ENCODE data around the gene SNAPC2. TPM values are rescaled to one million over a fixed set of nuclear protein-coding genes. Genes with fewer than 3 reads are reported as not detected.

The SNAPC2 gene
- total and polyA plus RNA-seq, 5 donors: 9.6 to 14.4 (median 11.7) TPM

GRCh38 chr19:7903244-7904073 is 16.7 kb upstream of the SNAPC2 start, which contains the start of gene MAP2K7:
TSS of gene MAP2K7 (plus strand) at chr19:7903877. CDS start at chr19:7903945, 68 bp downstream.
- under 1% methylated on average over 89 of the region's 89 CpGs for WGBS
- Histone ChIP-seq H3K27me3 (ENCODE audit: control insufficient read depth, insufficient read depth) (no peaks in the 10 kb centered on the region), H3K9me3 (ENCODE audit: control insufficient read depth, low read length) (no peaks in the 10 kb centered on the region), H3K4me1 (ENCODE audit: control insufficient read depth, insufficient read depth, low read length) (peaks cover 5% of the 10 kb centered on the region), H3K4me3 (ENCODE audit: low read length) (peak within 1 kb of the TSS; percentile 82), H3K27ac (ENCODE audit: low read length) (peak within 1 kb of the TSS; percentile 71)
- ATAC-seq (peak; percentile 85 to 87), DNase-seq (peak; percentile 100)
- intact Hi-C loops (cut with DNase I): no loop called here

GRCh38 chr19:7904074-7905020 is 15.8 kb upstream of the SNAPC2 start:
- WGBS: 11% methylated on average over 68 of the region's 68 CpGs
- H3K4me3 ChIP-seq (ENCODE audit: low read length): peak overlapping the region; percentile 82
- peak overlapping the region; percentile 43 for H3K27ac ChIP-seq (ENCODE audit: low read length)
- no peaks in the 10 kb centered on the region for H3K9me3 ChIP-seq (ENCODE audit: control insufficient read depth, low read length)
- H3K4me1 ChIP-seq (ENCODE audit: control insufficient read depth, insufficient read depth, low read length): peaks cover 5% of the 10 kb centered on the region
- DNase-seq (peak; percentile 56 to 89 (median 64)), ATAC-seq (peak; percentile 17 to 36)
- H3K27me3 ChIP-seq (ENCODE audit: control insufficient read depth, insufficient read depth): no peaks in the 10 kb centered on the region
- intact Hi-C loops (cut with DNase I): no loop called here

- H3K9me3 ChIP-seq (ENCODE audit: control insufficient read depth, low read length): no peaks in the 10 kb centered on the region
- ATAC-seq (no peak), DNase-seq (peak in 2 of 3 donors; percentile 55 to 67)
- no peak overlapping the region for H3K4me3 ChIP-seq (ENCODE audit: low read length)
- no peaks in the 10 kb centered on the region for H3K27me3 ChIP-seq (ENCODE audit: control insufficient read depth, insufficient read depth)
- no peak overlapping the region for H3K27ac ChIP-seq (ENCODE audit: low read length)
- H3K4me1 ChIP-seq (ENCODE audit: control insufficient read depth, insufficient read depth, low read length): peaks cover 5% of the 10 kb centered on the region
- WGBS: 68% methylated on average over 10 of the region's 10 CpGs
- intact Hi-C loops (cut with DNase I): no loop called here
Measured at GRCh38 chr19:7905268-7905667, 14.9 kb upstream of the SNAPC2 start.

- DNase-seq (peak in 1 of 3 donors; percentile 55), ATAC-seq (no peak)
- WGBS: 88% methylated on average over 10 of the region's 10 CpGs
- H3K4me1 ChIP-seq (ENCODE audit: control insufficient read depth, insufficient read depth, low read length): peaks cover 5% of the 10 kb centered on the region
- no peaks in the 10 kb centered on the region for H3K9me3 ChIP-seq (ENCODE audit: control insufficient read depth, low read length)
- H3K4me3 ChIP-seq (ENCODE audit: low read length): no peak overlapping the region
- no peak overlapping the region for H3K27ac ChIP-seq (ENCODE audit: low read length)
- intact Hi-C loops (cut with DNase I): no loop called here
- H3K27me3 ChIP-seq (ENCODE audit: control insufficient read depth, insufficient read depth): no peaks in the 10 kb centered on the region
Measured at GRCh38 chr19:7905859-7906258, 14.3 kb upstream of the SNAPC2 start.

DNA sequence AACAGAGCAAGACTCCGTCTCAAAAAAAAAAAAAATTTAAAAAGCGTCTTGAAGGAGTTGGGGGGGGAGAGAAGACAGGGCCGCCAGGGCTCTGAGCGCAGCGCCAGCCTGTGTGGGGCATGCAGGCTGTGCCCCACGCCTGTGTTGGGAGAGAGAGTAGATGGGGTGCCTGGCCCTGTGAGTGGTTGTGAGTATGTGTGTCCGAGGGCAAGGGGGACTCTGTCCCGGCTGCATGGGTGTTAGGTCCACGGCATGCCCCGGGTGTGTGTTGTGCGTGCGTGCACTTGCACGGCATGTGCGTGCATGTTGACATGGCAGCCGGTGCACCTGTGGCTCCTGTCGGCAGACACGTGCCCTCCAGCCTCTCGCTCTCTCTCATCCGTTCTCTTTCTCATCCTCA is 13.0 kb upstream of the SNAPC2 start:
- Histone ChIP-seq H3K4me3 (ENCODE audit: low read length) (no peak overlapping the region), H3K9me3 (ENCODE audit: control insufficient read depth, low read length) (no peaks in the 10 kb centered on the region), H3K27ac (ENCODE audit: low read length) (no peak overlapping the region), H3K4me1 (ENCODE audit: control insufficient read depth, insufficient read depth, low read length) (peaks cover 5% of the 10 kb centered on the region), H3K27me3 (ENCODE audit: control insufficient read depth, insufficient read depth) (no peaks in the 10 kb centered on the region)
- 94% methylated on average over 19 of the region's 19 CpGs for WGBS
- ATAC-seq: no peak
- no peak for DNase-seq
- intact Hi-C loops (cut with DNase I): no loop called here

GRCh38 chr19:7907544-7907943 is 12.6 kb upstream of the SNAPC2 start:
- whole genome bisulfite sequencing: 90% methylated on average over 11 of the region's 11 CpGs
- Histone ChIP-seq H3K27me3 (ENCODE audit: control insufficient read depth, insufficient read depth) (no peaks in the 10 kb centered on the region), H3K9me3 (ENCODE audit: control insufficient read depth, low read length) (no peaks in the 10 kb centered on the region), H3K27ac (ENCODE audit: low read length) (no peak overlapping the region), H3K4me1 (ENCODE audit: control insufficient read depth, insufficient read depth, low read length) (peaks cover 5% of the 10 kb centered on the region), H3K4me3 (ENCODE audit: low read length) (no peak overlapping the region)
- ATAC-seq: no peak
- intact Hi-C loops (cut with DNase I): no loop called here
- peak in 1 of 3 donors; percentile 41 for DNase-seq

GRCh38 chr19:7908078-7908699 is 11.9 kb upstream of the SNAPC2 start:
- H3K27ac ChIP-seq (ENCODE audit: low read length): no peak overlapping the region
- no peak overlapping the region for H3K4me3 ChIP-seq (ENCODE audit: low read length)
- no peaks in the 10 kb centered on the region for H3K9me3 ChIP-seq (ENCODE audit: control insufficient read depth, low read length)
- 70% methylated on average over 14 of the region's 14 CpGs for WGBS
- DNase-seq: peak in 2 of 3 donors; percentile 54 to 61
- intact Hi-C loops (cut with DNase I): no loop called here
- H3K4me1 ChIP-seq (ENCODE audit: control insufficient read depth, insufficient read depth, low read length): peaks cover 5% of the 10 kb centered on the region
- ATAC-seq: no peak
- no peaks in the 10 kb centered on the region for H3K27me3 ChIP-seq (ENCODE audit: control insufficient read depth, insufficient read depth)

- ATAC-seq: no peak
- intact Hi-C loops (cut with DNase I): no loop called here
- 86% methylated on average over 19 of the region's 19 CpGs for WGBS
Measured at GRCh38 chr19:7908742-7909461, 11.2 kb upstream of the SNAPC2 start.

DNA sequence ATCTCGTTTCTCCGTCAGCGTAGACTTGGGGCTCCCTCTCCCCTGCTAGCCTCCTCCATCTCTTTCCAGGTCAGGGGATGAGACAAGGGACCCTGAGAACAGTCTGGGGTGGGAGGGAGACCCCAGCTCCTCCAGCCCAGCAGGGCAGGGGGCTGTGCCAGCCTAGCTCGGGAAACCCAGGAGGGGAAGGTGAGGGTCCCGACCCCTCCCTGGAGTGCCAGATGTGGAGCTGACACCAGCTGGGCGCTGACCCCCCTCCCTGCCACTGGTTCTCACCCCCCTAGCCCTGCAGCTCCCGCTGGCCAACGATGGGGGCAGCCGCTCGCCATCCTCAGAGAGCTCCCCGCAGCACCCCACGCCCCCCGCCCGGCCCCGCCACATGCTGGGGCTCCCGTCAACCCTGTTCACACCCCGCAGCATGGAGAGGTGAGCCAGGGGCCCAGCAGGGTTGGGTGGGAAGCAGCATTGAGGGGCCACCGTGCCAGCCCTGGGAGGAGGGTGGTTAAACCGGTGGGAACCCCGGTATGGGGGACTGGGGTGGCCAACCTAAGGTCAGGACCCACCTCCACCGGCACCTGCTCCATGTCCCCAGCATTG is 10.6 kb upstream of the SNAPC2 start:
- no peaks in the 10 kb centered on the region for H3K9me3 ChIP-seq (ENCODE audit: control insufficient read depth, low read length)
- ATAC-seq (no peak), DNase-seq (peak in 2 of 3 donors; percentile 32 to 59)
- WGBS: 90% methylated on average over 21 of the region's 21 CpGs
- no peak overlapping the region for H3K4me3 ChIP-seq (ENCODE audit: low read length)
- H3K4me1 ChIP-seq (ENCODE audit: control insufficient read depth, insufficient read depth, low read length): peaks cover 3% of the 10 kb centered on the region
- H3K27me3 ChIP-seq (ENCODE audit: control insufficient read depth, insufficient read depth): no peaks in the 10 kb centered on the region
- no peak overlapping the region for H3K27ac ChIP-seq (ENCODE audit: low read length)
- intact Hi-C loops (cut with DNase I): no loop called here

More at GRCh38 chr19:7908742-7909461, 11.2 kb upstream of the SNAPC2 start:
- Histone ChIP-seq H3K27me3 (ENCODE audit: control insufficient read depth, insufficient read depth) (no peaks in the 10 kb centered on the region), H3K4me3 (ENCODE audit: low read length) (no peak overlapping the region), H3K9me3 (ENCODE audit: control insufficient read depth, low read length) (no peaks in the 10 kb centered on the region), H3K27ac (ENCODE audit: low read length) (no peak overlapping the region), H3K4me1 (ENCODE audit: control insufficient read depth, insufficient read depth, low read length) (peaks cover 5% of the 10 kb centered on the region)
- peak in 2 of 3 donors; percentile 48 to 70 for DNase-seq
